IMR-90 (cell line): ENCODE data around the gene DENND1B. TPM values are rescaled to one million over a fixed set of nuclear protein-coding genes. Genes with fewer than 3 reads are reported as not detected.

ENCODE experiments used
- ATAC-seq: fragments of 200-7000 bp; cut with Tn5 transposase; 2 replicates; pipeline ENCODE4 v1.9.1; 2020; ENCODE audit warnings: low read depth, mild to moderate bottlenecking, moderate library complexity
- BruUV-seq: library from RNA; stranded (reverse); fragments of 400-500 nt; replicated peaks from 2 replicates; lab custom pipeline; 2021; lab: Mats Ljungman, UMichigan
- CTCF ChIA-PET: fragments of 300-600 bp; formaldehyde crosslinking; extraction: SDS; loops from one replicate; lab custom pipeline; 2021; ENCODE audit warnings: antibody characterized with exemption; lab: Yijun Ruan, JAX
- POLR2A ChIA-PET: fragments of 300-600 bp; sonication (Branson Sonifier 250); formaldehyde crosslinking; loops from one replicate; lab custom pipeline; 2022; ENCODE audit warnings: antibody characterized with exemption; ENCODE audit not compliant: unreplicated experiment; lab: Charles Lee
- DNase-seq: peaks from one replicate; pipeline ENCODE4 v3.0.0; 2013
- H2AFZ ChIP-seq: replicated peaks from 2 replicates; pipeline ENCODE3; 2013; ENCODE audit warnings: low read length, mild to moderate bottlenecking; ENCODE audit not compliant: poor library complexity
- H2AK5ac ChIP-seq: 2 replicates; pipeline ENCODE4 v1.6.1; 2013; ENCODE audit warnings: low read depth, low read length, inconsistent platforms
- H2AK9ac ChIP-seq: replicated peaks from 2 replicates; pipeline ENCODE3; 2013; ENCODE audit warnings: mild to moderate bottlenecking, low read depth, low read length, moderate library complexity; ENCODE audit not compliant: poor library complexity
- H2BK120ac ChIP-seq: 2 replicates; pipeline ENCODE4 v1.6.1; 2013; ENCODE audit warnings: low read depth, low read length, inconsistent platforms
- H2BK15ac ChIP-seq: 3 replicates; pipeline ENCODE4 v1.6.1; 2013; ENCODE audit warnings: low read depth, low read length, inconsistent platforms
- H2BK20ac ChIP-seq: 2 replicates; pipeline ENCODE4 v1.6.1; 2013; ENCODE audit warnings: low read depth, mild to moderate bottlenecking, inconsistent platforms, low read length, moderate library complexity
- H2BK5ac ChIP-seq: 2 replicates; pipeline ENCODE4 v1.6.1; 2013; ENCODE audit warnings: mild to moderate bottlenecking, low read depth, low read length, inconsistent platforms; ENCODE audit not compliant: poor library complexity, severe bottlenecking
- H3K14ac ChIP-seq: replicated peaks from 2 replicates; pipeline ENCODE4 v1.6.1; 2013; ENCODE audit warnings: low read depth, low read length, inconsistent platforms
- H3K18ac ChIP-seq: 2 replicates; pipeline ENCODE4 v1.6.1; 2013; ENCODE audit warnings: low read depth, low read length, control low read depth
- H3K23ac ChIP-seq: 2 replicates; pipeline ENCODE4 v1.6.1; 2013; ENCODE audit warnings: low read depth, low read length, inconsistent platforms
- H3K27ac ChIP-seq: 2 replicates; pipeline ENCODE4 v1.5.1; 2013; ENCODE audit warnings: mild to moderate bottlenecking, control low read depth, low read length; ENCODE audit not compliant: insufficient read depth
- H3K27me3 ChIP-seq: 2 replicates; pipeline ENCODE4 v1.6.1; 2013; ENCODE audit warnings: low read length; ENCODE audit not compliant: control insufficient read depth, insufficient read depth
- H3K36me3 ChIP-seq: 2 replicates; pipeline ENCODE4 v1.6.1; 2013; ENCODE audit warnings: low read length, mixed read lengths; ENCODE audit not compliant: control insufficient read depth, insufficient read depth
- H3K4ac ChIP-seq: 2 replicates; pipeline ENCODE4 v1.6.1; 2013; ENCODE audit warnings: low read depth, low read length, inconsistent platforms
- H3K4me1 ChIP-seq: 2 replicates; pipeline ENCODE4 v1.6.1; 2013; ENCODE audit warnings: low read length, mixed read lengths; ENCODE audit not compliant: control insufficient read depth, insufficient read depth
- H3K4me2 ChIP-seq: 2 replicates; pipeline ENCODE4 v1.6.1; 2013; ENCODE audit warnings: low read depth, mild to moderate bottlenecking, control low read depth, low read length, moderate library complexity
- H3K4me3 ChIP-seq: 2 replicates; pipeline ENCODE4 v1.5.1; 2013; ENCODE audit warnings: low read depth, mild to moderate bottlenecking, control low read depth, low read length, moderate library complexity; ENCODE audit not compliant: insufficient read depth
- H3K56ac ChIP-seq: 2 replicates; pipeline ENCODE4 v1.6.1; 2013; ENCODE audit warnings: low read length, inconsistent platforms; ENCODE audit not compliant: insufficient read depth; ENCODE audit errors: extremely low read depth
- H3K79me1 ChIP-seq, 2 experiments: 2 replicates each; pipeline ENCODE4 v1.6.1; 2013; ENCODE audit warnings: low read length in 2 of 2, inconsistent platforms in 1 of 2, low read depth in 1 of 2
- H3K9ac ChIP-seq: 2 replicates; pipeline ENCODE4 v1.6.1; 2013; ENCODE audit warnings: low read depth, low read length, control low read depth
- H3K9me1 ChIP-seq: 2 replicates; pipeline ENCODE4 v1.6.1; 2013; ENCODE audit warnings: low read length, inconsistent platforms; ENCODE audit not compliant: insufficient read depth
- H3K9me3 ChIP-seq: 2 replicates; pipeline ENCODE4 v1.6.1; 2013; ENCODE audit warnings: low read length; ENCODE audit not compliant: control insufficient read depth, insufficient read depth
- H4K20me1 ChIP-seq: 2 replicates; pipeline ENCODE4 v1.6.1; 2013; ENCODE audit warnings: low read length, inconsistent platforms; ENCODE audit not compliant: insufficient read depth
- H4K5ac ChIP-seq: 2 replicates; pipeline ENCODE4 v1.6.1; 2013; ENCODE audit warnings: mild to moderate bottlenecking, low read depth, low read length, control low read depth
- H4K8ac ChIP-seq, 2 experiments: 2 replicates each; pipeline ENCODE4 v1.6.1; 2013; ENCODE audit warnings: low read depth in 2 of 2, low read length in 2 of 2, control low read depth in 1 of 2, inconsistent platforms in 1 of 2
- H4K91ac ChIP-seq: 2 replicates; pipeline ENCODE4 v1.6.1; 2013; ENCODE audit warnings: low read depth, low read length, inconsistent platforms; ENCODE audit not compliant: insufficient read depth
- BHLHE40 ChIP-seq: fragments of 150-350 bp; IDR thresholded peaks from 2 replicates; pipeline ENCODE4 v1.6.1; 2016; ENCODE audit warnings: mild to moderate bottlenecking, low read depth, low read length
- CEBPB ChIP-seq: IDR thresholded peaks from 2 replicates; pipeline ENCODE4 v1.6.1; 2012; ENCODE audit warnings: low read depth, low read length, improper control_type of control experiment
- MXI1 ChIP-seq: IDR thresholded peaks from 2 replicates; pipeline ENCODE4 v1.6.1; 2012; ENCODE audit warnings: low read depth, mild to moderate bottlenecking, low read length, moderate library complexity, borderline replicate concordance
- RFX5 ChIP-seq: IDR thresholded peaks from 2 replicates; pipeline ENCODE4 v1.8.0; 2012; ENCODE audit warnings: low read depth, mild to moderate bottlenecking, low read length, moderate library complexity
- WGBS, 2 experiments: methylation state at CpG; one replicate each; pipeline versions ENCODE4 v1.1.5 to v1.1.7; 2013; ENCODE audit warnings: missing lambda C conversion rate in 2 of 2; ENCODE audit not compliant: insufficient read length in 1 of 2; ENCODE audit errors: extremely low coverage in 2 of 2; 5-methylcytosine and 5-hydroxymethylcytosine counted together
- dilution Hi-C: fragments of 300-500 bp; cut with HindIII; formaldehyde crosslinking; loops from one replicate; pipeline ENCODE4 v1.14.3; 2018; ENCODE audit warnings: low sequenced_read_pairs; ENCODE audit not compliant: unreplicated experiment
- in situ Hi-C: fragments of 300-500 bp; cut with MboI; formaldehyde crosslinking; loops from 3 replicates; pipeline ENCODE4 v1.14.3; 2019; ENCODE audit warnings: low sequenced_read_pairs, inconsistent platforms, mixed read lengths
- intact Hi-C: fragments of 100-400 bp; cut with micrococcal nuclease; formaldehyde crosslinking; loops from 2 replicates; pipeline ENCODE4 v1.10.0; 2022
- polyA plus RNA-seq, 3 experiments: library from polyadenylated mRNA; depleted of rRNA; stranded (reverse); fragments of >200 nt; gene quantifications; 2 replicates each; pipeline ENCODE4 v1.2.3, GENCODE V29; 2012; ENCODE audit warnings: low replicate concordance in 1 of 3
- total RNA-seq: library from RNA; depleted of rRNA; stranded (reverse); fragments of >200 nt; gene quantifications from 2 replicates; pipeline ENCODE4 v1.2.3, GENCODE V29; 2012

DENND1B gene
- total and polyA plus RNA-seq, 2 of the 4 experiments (the other 2 are of a cell fraction): 4.0 to 24.2 TPM

DNA sequence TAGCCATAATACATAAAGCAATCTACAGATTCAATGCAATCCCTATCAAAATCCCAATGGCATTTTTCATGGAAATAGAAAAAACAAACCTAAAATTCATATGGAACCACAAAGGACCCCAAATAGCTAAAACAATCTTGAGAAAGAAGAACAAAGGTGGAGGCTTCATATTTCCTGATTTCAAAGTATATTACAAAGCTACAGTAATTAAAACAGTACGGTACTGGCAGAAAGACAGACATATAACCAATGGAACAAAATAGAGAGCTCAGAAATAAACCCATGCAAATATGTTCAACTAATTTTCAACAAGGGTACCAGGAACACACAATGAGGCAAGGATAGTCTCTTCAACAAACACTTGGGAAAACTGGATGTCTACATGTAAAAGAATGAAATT, 87.0 kb downstream of the DENND1B start:
- CTCF ChIA-PET: interaction anchor here (0.7 kb wide), 1 partner anchor 181 kb away, joined by 3 read pairs; no protein-coding TSS in a partner anchor

More for the DNA sequence above, 87.0 kb downstream of the DENND1B start:
- WGBS, 2 experiments: no CpG with 5 or more reads among the region's 1 CpG
- H3K9ac ChIP-seq: no peak overlapping the region
- no peaks in the 10 kb centered on the region for H3K27me3 ChIP-seq
- peaks cover 8 to 23% of the 10 kb centered on the region in 2 experiments for H3K79me1 ChIP-seq
- H2AK9ac ChIP-seq: no peak overlapping the region
- no peak overlapping the region for H3K23ac ChIP-seq
- H4K91ac ChIP-seq: no peak overlapping the region
- H3K27ac ChIP-seq: no peak overlapping the region
- H2BK15ac ChIP-seq: no peak overlapping the region
- no peak overlapping the region for H4K5ac ChIP-seq
- no TSS peak for BruUV-seq
- H4K8ac ChIP-seq: no peak overlapping the region
- H3K4me1 ChIP-seq: no peaks in the 10 kb centered on the region
- no peak overlapping the region for H3K4me2 ChIP-seq
- H3K14ac ChIP-seq: no peak overlapping the region
- H3K9me3 ChIP-seq: peaks cover 4% of the 10 kb centered on the region; the same call in 1 of the 2 replicates
- H2BK120ac ChIP-seq: no peak overlapping the region
- ATAC-seq (no peak), DNase-seq (no peak)
- no peaks in the 10 kb centered on the region for H4K20me1 ChIP-seq
- no peak overlapping the region for H3K56ac ChIP-seq
- no peak overlapping the region for H2BK20ac ChIP-seq
- 0 out of 2 replicates have a peak, but pooled peaks cover 4% of the 10 kb centered on the region for H3K9me1 ChIP-seq
- in situ Hi-C loops (no loop called here), intact Hi-C loops (no loop called here), dilution Hi-C loops (no loop called here)
- peaks cover 2% of the 10 kb centered on the region; the same call in 1 of the 2 replicates for H3K36me3 ChIP-seq
- POLR2A ChIA-PET: no interaction called here
- no peak overlapping the region for H3K18ac ChIP-seq
- H2BK5ac ChIP-seq: no peak overlapping the region
- H2AK5ac ChIP-seq: no peak overlapping the region
- no peak for TF ChIP-seq MXI1
- no peak for TF ChIP-seq CEBPB
- no peak for TF ChIP-seq BHLHE40
- TF ChIP-seq RFX5: no peak
- no peak overlapping the region for H3K4me3 ChIP-seq
- no peak overlapping the region for H2AFZ ChIP-seq
- no peak overlapping the region for H3K4ac ChIP-seq
